HG02588 (cell line): ENCODE measurements around the gene MOG.

Experiments
- ATAC-seq: cut with Tn5 transposase; IDR thresholded peaks from one replicate; pipeline ENCODE4 v1.9.1; 2021; ENCODE audit warnings: mild to moderate bottlenecking, moderate library complexity; ENCODE audit not compliant: unreplicated experiment

The MOG gene

GRCh38 chr6:29656798-29657197 lies at the start of gene MOG:
Gene MOG (plus strand): TSS chr6:29657092. CDS start chr6:29657210, 118 bp downstream.
- no peak for ATAC-seq

GRCh38 chr6:29608131-29608530 lies 48.8 kb upstream of the MOG start:
- no peak for ATAC-seq

GRCh38 chr6:29610540-29610939 lies 46.4 kb upstream of the MOG start:
- no peak for ATAC-seq

- no peak for ATAC-seq
These were observed 45.5 kb upstream of the MOG start for GRCh38 chr6:29611426-29611825.

GRCh38 chr6:29617782-29618554 lies 38.9 kb upstream of the MOG start:
- ATAC-seq, result no peak

GRCh38 chr6:29619578-29620160 lies 37.2 kb upstream of the MOG start:
- no peak for ATAC-seq

GRCh38 chr6:29620630-29621029 lies 36.3 kb upstream of the MOG start:
- ATAC-seq, result no peak

GRCh38 chr6:29624520-29624961 lies 32.4 kb upstream of the MOG start:
- no peak for ATAC-seq

- ATAC-seq, result no peak
These were observed 31.5 kb upstream of the MOG start for GRCh38 chr6:29625337-29625930.

GRCh38 chr6:29626948-29627754 lies 29.7 kb upstream of the MOG start:
- no peak for ATAC-seq

GRCh38 chr6:29627755-29628418 lies 29.0 kb upstream of the MOG start:
- no peak for ATAC-seq

- ATAC-seq, result no peak
These were observed 28.2 kb upstream of the MOG start for GRCh38 chr6:29628419-29629281.

- no peak for ATAC-seq
These were observed 27.3 kb upstream of the MOG start for GRCh38 chr6:29629571-29629970.

- ATAC-seq, result no peak
These were observed 26.6 kb upstream of the MOG start for GRCh38 chr6:29630315-29630714.

- ATAC-seq, result no peak
These were observed 25.6 kb upstream of the MOG start for GRCh38 chr6:29631209-29631810.

GRCh38 chr6:29631860-29632731 lies 24.8 kb upstream of the MOG start:
- ATAC-seq, result no peak

GRCh38 chr6:29632789-29633533 lies 23.9 kb upstream of the MOG start, which contains the start of gene GABBR1:
Gene GABBR1 (minus strand): TSS chr6:29633183. CDS start chr6:29632385, 798 bp downstream.
- no peak for ATAC-seq

- no peak for ATAC-seq
These were observed 23.4 kb upstream of the MOG start for GRCh38 chr6:29633534-29633905.
